ENCODE data around the gene CNN2.

The CNN2 gene

GRCh38 chr19:1066251-1066747, 39.9 kb downstream of the CNN2 start:
- DNase-seq (ENCODE audit: low read depth, low spot score), result no peak
- H3K4me3 ChIP-seq (ENCODE audit: low read depth, low read length), result no peak overlapping the region
- in situ Hi-C loops (cut with HindIII; ENCODE audit: low sequenced_read_pairs), result no loop called here
- TF ChIP-seq CTCF (IDR thresholded peaks at IDR 0.05; ENCODE audit: low read depth, low read length), result no peak

GRCh38 chr19:1066748-1067340, 40.4 kb downstream of the CNN2 start, which contains the start of gene ARHGAP45:
TSS of gene ARHGAP45 (plus strand) at chr19:1067167. CDS start at chr19:1067406, 239 bp downstream.
- in situ Hi-C loops (cut with HindIII; ENCODE audit: low sequenced_read_pairs), result no loop called here
- TF ChIP-seq CTCF (IDR thresholded peaks at IDR 0.05; ENCODE audit: low read depth, low read length), result no peak
- H3K4me3 ChIP-seq (ENCODE audit: low read depth, low read length), result peak within 1 kb of the TSS; percentile 5
- no peak for DNase-seq (ENCODE audit: low read depth, low spot score)

GRCh38 chr19:1067341-1067957, 41.0 kb downstream of the CNN2 start:
- no peak for TF ChIP-seq CTCF (IDR thresholded peaks at IDR 0.05; ENCODE audit: low read depth, low read length)
- peak overlapping the region; percentile 5 for H3K4me3 ChIP-seq (ENCODE audit: low read depth, low read length)
- in situ Hi-C loops (cut with HindIII; ENCODE audit: low sequenced_read_pairs), result no loop called here
- no peak for DNase-seq (ENCODE audit: low read depth, low spot score)

- TF ChIP-seq CTCF (IDR thresholded peaks at IDR 0.05; ENCODE audit: low read depth, low read length), result no peak
- DNase-seq (ENCODE audit: low read depth, low spot score), result no peak
- in situ Hi-C loops (cut with HindIII; ENCODE audit: low sequenced_read_pairs), result no loop called here
- H3K4me3 ChIP-seq (ENCODE audit: low read depth, low read length), result no peak overlapping the region
Observed at GRCh38 chr19:1068009-1069001, 41.9 kb downstream of the CNN2 start.

- DNase-seq (ENCODE audit: low read depth, low spot score), result no peak
- no peak for TF ChIP-seq CTCF (IDR thresholded peaks at IDR 0.05; ENCODE audit: low read depth, low read length)
- H3K4me3 ChIP-seq (ENCODE audit: low read depth, low read length), result no peak overlapping the region
- in situ Hi-C loops (cut with HindIII; ENCODE audit: low sequenced_read_pairs), result no loop called here
Observed at GRCh38 chr19:1069009-1069779, 42.8 kb downstream of the CNN2 start.

GRCh38 chr19:1070576-1070930, 44.1 kb downstream of the CNN2 start:
- no peak for DNase-seq (ENCODE audit: low read depth, low spot score)
- in situ Hi-C loops (cut with HindIII; ENCODE audit: low sequenced_read_pairs), result no loop called here
- no peak overlapping the region for H3K4me3 ChIP-seq (ENCODE audit: low read depth, low read length)
- TF ChIP-seq CTCF (IDR thresholded peaks at IDR 0.05; ENCODE audit: low read depth, low read length), result peak; percentile 30
